ENCODE results near the gene TP53I11. TPM values are rescaled to one million over a fixed set of nuclear protein-coding genes. Genes with fewer than 3 reads are reported as not detected.

The TP53I11 gene
- total and polyA plus RNA-seq, 10 donors: 10.2 to 169 (median 96.2) TPM

GRCh38 chr11:44901786-44902185 is 48.9 kb downstream of the TP53I11 start:
- H3K4me3 ChIP-seq: no peak overlapping the region
- H3K36me3 ChIP-seq: no peaks in the 10 kb centered on the region
- no peaks in the 10 kb centered on the region for H3K27me3 ChIP-seq (replicated peaks in 1 of 7)
- TF ChIP-seq CTCF (IDR thresholded peaks at IDR 0.05 in 8 of 11, conservative IDR thresholded peaks at IDR 0.05 in 3 of 11): no peak
- TF ChIP-seq POLR2AphosphoS5 (IDR thresholded peaks at IDR 0.05): no peak
- no peak for TF ChIP-seq POLR2A (IDR thresholded peaks at IDR 0.05)
- H3K9me3 ChIP-seq: peaks cover 0 to 12% (median 0%) of the 10 kb centered on the region in 8 donors
- intact Hi-C loops (cut with DNase I; ENCODE audit: low total_unique reads): no loop called here
- 80 to 93% (median 90%) methylated on average over 5 of the region's 5 CpGs for WGBS, 5 donors
- no peak for DNase-seq
- peaks cover 0 to 18% (median 0%) of the 10 kb centered on the region in 6 donors for H3K4me1 ChIP-seq
- H3K27ac ChIP-seq: no peak overlapping the region

- Histone ChIP-seq H3K27ac (no peak overlapping the region), H3K36me3 (no peaks in the 10 kb centered on the region), H3K27me3 (replicated peaks in 1 of 7) (no peaks in the 10 kb centered on the region), H3K4me1 (peaks cover 0 to 17% (median 0%) of the 10 kb centered on the region in 6 donors), H3K4me3 (no peak overlapping the region), H3K9me3 (peaks cover 0 to 12% (median 0%) of the 10 kb centered on the region in 8 donors)
- 90 to 95% (median 95%) methylated on average over 7 of the region's 7 CpGs for WGBS, 5 donors
- intact Hi-C loops (cut with DNase I; ENCODE audit: low total_unique reads): no loop called here
- TF ChIP-seq POLR2AphosphoS5 (IDR thresholded peaks at IDR 0.05) (no peak), CTCF (IDR thresholded peaks at IDR 0.05 in 8 of 11, conservative IDR thresholded peaks at IDR 0.05 in 3 of 11) (no peak)
- no peak for DNase-seq
Measured at GRCh38 chr11:44901120-44901633, 49.5 kb downstream of the TP53I11 start.

- WGBS, 5 donors: 73 to 87% (median 77%) methylated on average over 3 of the region's 3 CpGs
- no peak for DNase-seq
- intact Hi-C loops (cut with DNase I; ENCODE audit: low total_unique reads): no loop called here
- H3K27ac ChIP-seq: no peak overlapping the region
- H3K4me1 ChIP-seq: peaks cover 0 to 5% (median 0%) of the 10 kb centered on the region in 6 donors
- TF ChIP-seq POLR2A (IDR thresholded peaks at IDR 0.05): no peak
- no peak for TF ChIP-seq POLR2AphosphoS5 (IDR thresholded peaks at IDR 0.05)
- TF ChIP-seq CTCF (IDR thresholded peaks at IDR 0.05 in 8 of 11, conservative IDR thresholded peaks at IDR 0.05 in 3 of 11): no peak
- H3K9me3 ChIP-seq: peaks cover 0 to 12% (median 0%) of the 10 kb centered on the region in 8 donors
- H3K36me3 ChIP-seq: no peaks in the 10 kb centered on the region
- no peak overlapping the region for H3K4me3 ChIP-seq
- H3K27me3 ChIP-seq (replicated peaks in 1 of 7): peaks cover 0 to 7% (median 0%) of the 10 kb centered on the region in 7 donors
Measured at GRCh38 chr11:44899959-44900358, 50.7 kb downstream of the TP53I11 start.

- no peaks in the 10 kb centered on the region for H3K36me3 ChIP-seq
- intact Hi-C loops (cut with DNase I; ENCODE audit: low total_unique reads): loop anchor here (5.0 kb wide), 1 partner anchor 167 kb away; the partner anchor contains the start of gene TSPAN18
- H3K27me3 ChIP-seq (replicated peaks in 1 of 7): peaks cover 0 to 20% (median 0%) of the 10 kb centered on the region in 7 donors
- peaks cover 0 to 8% (median 0%) of the 10 kb centered on the region in 8 donors for H3K9me3 ChIP-seq
- H3K27ac ChIP-seq: no peak overlapping the region
- 36 to 46% (median 39%) methylated on average over 20 to 21 of the region's 21 CpGs for WGBS, 5 donors
- H3K4me1 ChIP-seq: peaks cover 0 to 17% (median 9%) of the 10 kb centered on the region in 6 donors
- TF ChIP-seq CTCF (IDR thresholded peaks at IDR 0.05 in 8 of 11, conservative IDR thresholded peaks at IDR 0.05 in 3 of 11): peak; percentile 62 to 86 (median 78)
- TF ChIP-seq POLR2AphosphoS5 (IDR thresholded peaks at IDR 0.05): peak in 2 of 3 donors; percentile 47 to 50
- no peak for TF ChIP-seq POLR2A (IDR thresholded peaks at IDR 0.05)
- H3K4me3 ChIP-seq: peak overlapping the region in 1 of 8 donors; percentile 10
- DNase-seq: peak; percentile 87
Measured at GRCh38 chr11:44893846-44894617, 56.7 kb downstream of the TP53I11 start.

Measured in spleen (tissue), 11 donors.